ENCODE measurements around the gene ALG9. TPM values are rescaled to one million over a fixed set of nuclear protein-coding genes. Genes with fewer than 3 reads are reported as not detected.

ALG9 gene
- total RNA-seq, 4 donors from 2014 or later = 18.4 to 24.1 (median 22.1) TPM

- H3K4me1 ChIP-seq = peaks cover 42 to 48% (median 46%) of the 10 kb centered on the region in 4 donors
- intact Hi-C loops (cut with DNase I) = no loop called here
- WGBS = 96% methylated on average over 2 of the region's 2 CpGs
- peaks cover 6 to 46% (median 38%) of the 10 kb centered on the region in 4 donors for H3K36me3 ChIP-seq
- TF ChIP-seq POLR2AphosphoS5 (IDR thresholded peaks at IDR 0.05) (no peak), EP300 (IDR thresholded peaks at IDR 0.05) (no peak), CTCF (IDR thresholded peaks at IDR 0.05) (no peak), POLR2A (IDR thresholded peaks at IDR 0.05; ENCODE audit: low read depth) (no peak)
- H3K9me3 ChIP-seq = no peaks in the 10 kb centered on the region
- no peak for DNase-seq (ENCODE audit: extremely low spot score)
- no peaks in the 10 kb centered on the region for H3K27me3 ChIP-seq
- H3K27ac ChIP-seq (replicated peaks in 1 of 4) = peak overlapping the region; percentile 90 to 97 (median 96)
- no peak overlapping the region for H3K4me3 ChIP-seq
These were observed 132.1 kb downstream of the ALG9 start for GRCh38 chr11:111739299-111739698.

GRCh38 chr11:111737444-111738210 lies 133.8 kb downstream of the ALG9 start:
- Histone ChIP-seq H3K27me3 (no peaks in the 10 kb centered on the region), H3K4me1 (peaks cover 59 to 65% (median 62%) of the 10 kb centered on the region in 4 donors), H3K4me3 (no peak overlapping the region), H3K9me3 (no peaks in the 10 kb centered on the region), H3K27ac (replicated peaks in 1 of 4) (peak overlapping the region; percentile 90 to 97 (median 96)), H3K36me3 (peaks cover 6 to 29% (median 23%) of the 10 kb centered on the region in 4 donors)
- WGBS = 43% methylated on average over 10 of the region's 14 CpGs
- DNase-seq (ENCODE audit: extremely low spot score) = no peak
- intact Hi-C loops (cut with DNase I) = no loop called here
- no peak for TF ChIP-seq CTCF (IDR thresholded peaks at IDR 0.05)
- no peak for TF ChIP-seq POLR2A (IDR thresholded peaks at IDR 0.05; ENCODE audit: low read depth)
- TF ChIP-seq POLR2AphosphoS5 (IDR thresholded peaks at IDR 0.05) = peak in 1 of 2 donors; percentile 41
- peak; percentile 15 for TF ChIP-seq EP300 (IDR thresholded peaks at IDR 0.05)

- intact Hi-C loops (cut with DNase I) = no loop called here
- H3K4me1 ChIP-seq = peaks cover 67 to 73% (median 70%) of the 10 kb centered on the region in 4 donors
These were observed 134.5 kb downstream of the ALG9 start for GRCh38 chr11:111736621-111737443.

More at GRCh38 chr11:111736621-111737443, 134.5 kb downstream of the ALG9 start:
- H3K4me3 ChIP-seq = peak overlapping the region in 1 of 4 donors; percentile 50
- peaks cover 6 to 23% (median 17%) of the 10 kb centered on the region in 4 donors for H3K36me3 ChIP-seq
- no peaks in the 10 kb centered on the region for H3K27me3 ChIP-seq
- TF ChIP-seq POLR2AphosphoS5 (IDR thresholded peaks at IDR 0.05) = no peak
- no peak for TF ChIP-seq POLR2A (IDR thresholded peaks at IDR 0.05; ENCODE audit: low read depth)
- no peak for TF ChIP-seq CTCF (IDR thresholded peaks at IDR 0.05)
- no peak for TF ChIP-seq EP300 (IDR thresholded peaks at IDR 0.05)
- WGBS = 78% methylated on average over 15 of the region's 15 CpGs
- H3K27ac ChIP-seq (replicated peaks in 1 of 4) = peak overlapping the region; percentile 90 to 97 (median 96)
- DNase-seq (ENCODE audit: extremely low spot score) = no peak
- no peaks in the 10 kb centered on the region for H3K9me3 ChIP-seq

Small RNA genes lying within 50 kb of the gene (small RNA-seq; reads per million reads assigned to genes)
- gene GNG5P3 = 0 reads per million in 3 donors
- 0 to 0.67 (median 0) reads per million in 3 donors for gene RPL37AP8

Other genes starting within 250 kb of the ALG9 start
- 10 to 100 TPM in 2 of 4 donors, 1 to 10 TPM in 2; 9.6 to 12.8 (median 10.5) TPM for gene PPP2R1B, start 105.2 kb downstream of the ALG9 start, total RNA-seq
- under 1 TPM; 0.83 to 0.92 (median 0.84) TPM for gene FDXACB1, start 7.6 kb upstream of the ALG9 start, total RNA-seq
- gene CFAP68, start 8.0 kb upstream of the ALG9 start, total RNA-seq = 10 to 100 TPM in 3 of 4 donors, 1 to 10 TPM in 1; 8.7 to 21.7 (median 19.9) TPM
- gene CRYAB, start 40.2 kb upstream of the ALG9 start, total RNA-seq = 100 to 1,000 TPM; 315 to 493 (median 382) TPM
- gene HSPB2, start 41.2 kb upstream of the ALG9 start, total RNA-seq = 1 to 10 TPM; 1.2 to 4.0 (median 2.4) TPM
- gene C11orf52, start 47.3 kb upstream of the ALG9 start, total RNA-seq = 1 to 10 TPM; 1.8 to 6.9 (median 2.9) TPM
- 100 to 1,000 TPM; 101 to 168 (median 122) TPM for gene DIXDC1, start 65.8 kb upstream of the ALG9 start, total RNA-seq
- gene DLAT, start 153.8 kb upstream of the ALG9 start, total RNA-seq = 10 to 100 TPM; 27.2 to 32.4 (median 29.4) TPM
- gene PIH1D2, start 202.4 kb upstream of the ALG9 start, total RNA-seq = 1 to 10 TPM in 2 of 4 donors, under 1 TPM in 2; 0.83 to 1.5 (median 1.1) TPM
- 10 to 100 TPM; 13.7 to 20.4 (median 16.1) TPM for gene NKAPD1, start 202.7 kb upstream of the ALG9 start, total RNA-seq
- 10 to 100 TPM; 27.8 to 57.7 (median 30.9) TPM for gene TIMM8B, start 215.2 kb upstream of the ALG9 start, total RNA-seq
- 100 to 1,000 TPM; 112 to 148 (median 128) TPM for gene SDHD, start 215.3 kb upstream of the ALG9 start, total RNA-seq

Data from esophagus muscularis mucosa (tissue), 4 donors.